ENCODE data around the gene ADSS2.

The ADSS2 gene

GRCh38 chr1:244445320-244446181 is 6.2 kb downstream of the ADSS2 start:
- peak; percentile 16 for DNase-seq

DNA sequence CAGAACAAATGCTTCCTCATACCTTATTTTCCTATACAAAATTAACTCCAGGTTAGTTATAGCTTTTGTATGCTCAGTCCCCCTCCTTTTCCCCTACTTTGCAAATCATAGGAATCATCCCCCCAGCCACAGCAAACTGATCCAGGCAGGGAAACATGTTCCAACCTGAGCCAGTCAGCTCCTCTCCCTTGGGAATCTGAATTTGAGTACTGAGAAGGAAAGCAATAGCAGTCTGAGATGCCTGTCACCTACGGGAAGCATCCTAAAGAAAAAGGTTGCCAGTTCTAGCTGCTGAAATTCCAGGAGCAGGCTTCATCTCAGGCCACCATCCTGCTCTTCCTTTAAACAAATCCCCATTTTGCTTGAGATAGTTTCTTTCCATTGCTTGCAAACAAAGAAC is 6.9 kb downstream of the ADSS2 start:
- DNase-seq: peak; percentile 95

GRCh38 chr1:244442850-244443249 is 8.9 kb downstream of the ADSS2 start:
- no peak for DNase-seq

GRCh38 chr1:244439391-244440032 is 12.2 kb downstream of the ADSS2 start:
- DNase-seq: no peak

DNA sequence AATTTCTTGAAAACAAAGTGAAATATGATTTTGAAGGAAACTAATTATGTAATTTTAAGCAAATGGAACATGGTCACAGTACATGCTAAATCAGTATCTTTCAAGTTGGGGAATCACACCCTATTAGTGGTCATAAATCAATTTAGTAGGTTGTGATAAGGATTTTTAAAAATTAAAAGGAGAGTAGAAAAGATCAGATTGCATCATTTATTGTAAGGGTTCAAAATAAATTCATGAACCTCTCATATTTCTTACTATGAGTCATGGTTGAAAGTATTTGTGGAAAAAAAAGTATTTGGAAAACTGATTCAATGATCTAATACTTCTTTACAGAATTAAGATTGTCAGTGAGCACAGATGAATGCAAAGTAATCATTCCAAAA is 14.6 kb downstream of the ADSS2 start:
- no peak for DNase-seq

- DNase-seq: no peak
These were observed 15.2 kb downstream of the ADSS2 start for GRCh38 chr1:244436336-244437085.

DNA sequence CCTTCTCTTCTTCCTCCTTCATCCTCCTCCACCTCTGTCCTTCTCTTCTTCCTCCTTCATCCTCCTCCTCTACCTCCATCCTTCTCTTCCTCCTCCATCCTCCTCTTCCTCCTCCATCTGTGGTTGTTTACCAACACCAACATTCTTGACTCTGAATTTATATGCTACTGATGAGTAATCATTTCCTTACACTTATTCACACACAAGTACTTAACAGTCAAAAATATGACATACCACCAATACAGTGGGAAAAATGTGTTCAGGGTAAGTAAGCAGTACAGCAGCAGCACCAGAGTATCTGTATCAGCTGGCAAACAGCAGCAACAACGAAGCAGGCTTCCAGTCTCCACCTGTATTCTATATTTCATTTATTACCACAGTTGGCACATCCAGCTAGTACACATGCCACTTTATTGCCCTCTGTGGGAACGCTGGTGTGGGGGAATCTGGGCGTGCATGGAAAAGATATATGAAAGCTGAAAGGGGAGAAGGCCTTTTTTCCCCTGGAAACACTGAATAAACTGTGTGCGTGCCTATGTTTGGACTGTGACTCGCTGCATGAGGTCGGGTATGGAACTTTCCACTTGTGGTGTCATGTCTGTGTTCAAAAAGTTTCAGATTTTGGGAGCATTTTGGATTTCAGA is 16.0 kb downstream of the ADSS2 start:
- DNase-seq: no peak

GRCh38 chr1:244431166-244431565 is 20.5 kb downstream of the ADSS2 start:
- no peak for DNase-seq

DNA sequence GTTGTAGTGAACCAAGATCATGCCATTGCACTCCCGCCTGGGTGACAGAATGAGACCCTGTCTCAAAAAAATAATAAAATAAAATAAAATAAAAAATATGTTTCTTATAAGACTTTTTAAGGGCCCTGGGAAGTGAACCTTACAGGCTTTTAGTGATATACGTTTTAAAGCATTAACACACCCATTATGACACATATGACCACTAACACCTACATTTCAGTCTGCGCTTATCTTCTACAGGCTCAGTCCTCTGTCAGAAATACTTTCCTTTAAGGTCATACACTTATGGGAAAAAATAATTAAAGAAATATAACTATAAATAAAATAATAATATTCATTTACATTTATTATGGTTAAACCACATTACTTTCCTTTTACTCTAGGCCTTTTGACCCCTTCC is 21.9 kb downstream of the ADSS2 start:
- no peak for DNase-seq

DNA sequence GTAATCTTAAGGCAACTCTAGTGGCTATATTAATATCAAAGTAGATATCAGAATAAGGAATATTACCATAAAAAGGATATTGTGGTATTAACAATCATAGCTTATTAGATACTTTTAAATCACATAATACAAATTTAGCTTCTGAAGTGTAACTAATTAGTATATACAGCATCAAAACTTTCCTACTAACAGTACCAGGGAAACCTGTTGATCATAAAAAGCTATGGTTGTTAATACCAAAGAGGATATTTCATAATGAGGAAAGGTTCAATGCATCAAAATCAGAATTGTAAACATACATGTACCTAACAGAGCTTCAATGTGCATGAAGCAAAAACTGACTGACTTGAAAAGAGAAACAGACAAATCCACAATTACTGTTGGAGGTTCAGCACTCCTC is 24.1 kb downstream of the ADSS2 start:
- DNase-seq: no peak

DNA sequence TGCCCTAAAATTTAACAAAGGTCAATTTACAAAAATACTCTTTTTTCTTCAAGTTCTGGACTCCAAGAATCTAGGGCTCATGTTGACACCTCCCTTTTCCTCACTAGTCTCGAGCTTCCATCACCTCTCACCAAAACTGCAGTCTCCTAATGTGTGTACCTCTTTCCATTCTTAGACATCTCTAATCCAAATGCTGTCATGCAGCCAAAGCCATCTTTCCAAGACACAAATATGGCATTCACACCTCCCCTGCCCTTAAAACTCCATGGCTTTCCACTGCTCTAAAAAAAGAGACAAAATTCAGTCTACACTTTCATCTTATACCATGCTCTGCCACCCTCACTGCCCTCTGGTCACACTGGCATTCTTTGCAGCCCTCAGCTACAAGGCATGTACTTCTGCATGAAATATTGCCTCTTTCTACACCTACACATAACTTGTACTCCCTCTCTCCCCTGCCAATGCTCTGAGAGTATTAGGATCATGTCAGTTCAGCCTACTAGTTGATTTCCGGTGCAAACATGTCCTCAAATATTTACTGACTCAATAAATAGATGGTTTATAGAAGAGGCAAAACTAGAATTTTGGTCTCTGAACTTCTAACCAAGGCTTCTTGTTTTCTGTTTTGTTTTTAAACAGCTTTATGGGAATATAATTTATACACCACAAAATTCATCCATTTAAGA is 26.9 kb downstream of the ADSS2 start:
- no peak for DNase-seq

DNA sequence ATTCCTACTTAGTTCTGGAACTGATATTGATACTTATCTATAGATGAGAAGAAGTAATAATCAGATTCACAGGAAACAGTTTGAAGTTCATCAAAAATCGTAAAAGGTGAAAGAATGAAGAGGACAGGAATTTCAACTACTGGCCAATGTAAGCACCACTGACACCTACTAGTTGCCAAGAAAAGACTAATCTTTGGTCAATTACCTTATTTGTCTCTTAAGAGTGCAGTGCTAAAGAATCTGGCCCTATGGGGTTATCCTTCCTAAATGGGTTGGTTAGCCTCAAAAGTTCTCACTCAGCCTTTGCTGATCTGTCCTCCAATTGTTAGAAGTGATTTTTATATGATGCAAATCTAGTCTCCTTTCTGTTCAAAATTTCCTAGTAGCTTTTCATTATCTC is 29.5 kb downstream of the ADSS2 start:
- no peak for DNase-seq

GRCh38 chr1:244419024-244419423 is 32.7 kb downstream of the ADSS2 start:
- no peak for DNase-seq

DNA sequence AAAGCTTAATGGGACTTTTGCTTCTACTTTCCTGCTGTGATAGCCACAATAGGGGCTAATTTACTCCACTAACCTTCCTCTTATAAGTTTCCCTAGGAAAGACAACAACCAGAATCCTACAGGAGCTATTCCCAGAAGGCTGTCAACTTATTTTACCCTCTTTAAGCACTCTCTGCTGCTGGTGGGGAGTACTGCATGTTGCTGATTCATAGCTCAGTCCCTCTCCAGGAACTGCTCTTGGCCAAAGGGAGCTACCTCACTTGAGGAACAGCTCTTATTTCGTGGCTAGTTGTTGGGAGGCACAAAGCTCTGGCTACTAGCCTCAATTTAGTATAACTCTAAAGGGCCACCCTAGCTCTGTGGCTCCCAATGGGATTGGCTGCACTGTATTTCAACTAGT is 37.2 kb downstream of the ADSS2 start:
- DNase-seq: no peak

- no peak for DNase-seq
These were observed 38.0 kb downstream of the ADSS2 start for GRCh38 chr1:244413736-244414135.

DNA sequence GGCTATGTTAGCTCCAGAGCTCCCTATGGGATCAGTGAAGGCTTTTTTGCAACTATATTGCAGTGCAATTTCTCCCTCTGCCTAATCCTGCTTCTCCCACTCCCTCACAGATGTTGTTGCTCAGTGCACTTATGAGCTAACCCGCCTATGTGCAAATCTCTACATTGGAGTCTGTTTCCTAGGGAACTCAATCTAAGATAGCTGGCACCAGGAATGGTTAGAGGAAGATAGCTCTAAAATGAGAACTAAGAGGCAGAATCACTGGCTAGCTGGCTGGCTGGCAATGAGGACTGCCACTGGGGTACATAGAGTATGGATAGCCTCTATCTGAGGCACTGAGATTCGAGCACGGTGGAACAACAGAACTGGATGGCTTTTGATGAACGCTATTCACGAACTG is 39.5 kb downstream of the ADSS2 start:
- no peak for DNase-seq

DNA sequence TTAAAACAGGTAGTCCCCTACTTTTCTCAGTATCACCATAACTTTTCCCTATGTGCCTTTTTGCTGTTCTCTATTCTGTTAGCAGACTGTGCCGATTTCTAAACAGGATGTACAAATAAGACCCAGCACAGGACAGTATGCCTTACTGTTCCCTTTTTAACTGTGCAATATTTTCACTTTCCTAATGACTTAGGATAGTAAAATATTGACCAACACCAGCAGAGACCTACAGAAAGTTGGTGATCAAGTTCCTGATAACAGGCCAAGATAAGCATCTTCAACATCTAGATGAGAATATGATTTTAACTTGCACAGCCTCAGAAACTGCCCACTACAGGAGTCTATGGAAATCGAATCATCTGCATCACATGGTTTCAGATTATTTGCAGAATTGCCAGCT is 42.0 kb downstream of the ADSS2 start:
- no peak for DNase-seq

GRCh38 chr1:244406337-244406736 is 45.4 kb downstream of the ADSS2 start:
- no peak for DNase-seq

- DNase-seq: no peak
These were observed 45.9 kb downstream of the ADSS2 start for GRCh38 chr1:244405856-244406255.

- no peak for DNase-seq
These were observed 48.3 kb downstream of the ADSS2 start for GRCh38 chr1:244403431-244403830.

- DNase-seq: no peak
These were observed 50.7 kb downstream of the ADSS2 start for GRCh38 chr1:244400974-244401373.

GRCh38 chr1:244397131-244397530 is 54.6 kb downstream of the ADSS2 start:
- no peak for DNase-seq

DNA sequence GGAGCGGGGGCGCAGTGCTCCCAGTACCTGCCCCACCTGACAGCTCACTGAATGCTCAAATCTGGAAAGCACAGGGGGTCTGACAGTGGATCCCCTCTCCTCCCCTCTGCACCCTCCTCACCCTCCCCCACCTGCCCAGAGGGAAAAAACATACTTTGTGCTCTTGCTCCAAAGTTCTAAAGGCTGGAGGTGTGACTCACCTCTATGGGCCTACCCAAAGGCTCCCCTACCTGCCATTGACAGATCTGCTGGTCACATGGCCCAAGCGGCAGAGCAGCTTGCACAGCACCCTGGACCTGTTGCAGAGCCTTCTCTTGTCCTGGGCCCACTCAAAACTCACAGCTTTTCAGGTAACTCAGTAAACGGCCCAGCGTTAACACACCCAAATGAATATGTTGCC is 55.7 kb downstream of the ADSS2 start:
- DNase-seq: no peak
